ENCODE measurements around the gene ATRIP.

The ATRIP gene

DNA sequence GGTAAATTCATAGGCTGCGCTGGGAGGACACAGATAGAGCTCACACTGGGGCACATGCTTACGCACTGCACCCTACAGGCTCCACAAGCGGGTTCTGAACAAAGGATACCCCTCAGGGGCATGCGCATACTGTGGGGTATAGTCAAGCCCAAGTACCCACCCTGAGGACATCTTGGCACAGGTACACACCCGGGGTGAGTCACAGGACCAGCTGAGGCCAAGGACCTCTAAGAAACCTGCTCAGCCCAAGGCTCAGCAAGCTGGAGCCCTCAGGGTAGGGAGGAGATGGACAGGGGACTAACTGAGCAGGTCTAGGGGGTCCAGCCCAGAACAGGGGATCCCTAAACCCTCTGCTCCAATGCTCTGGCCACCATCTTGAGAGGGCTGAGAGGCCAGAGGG lies 54.1 kb downstream of the ATRIP start:
- ChIA-PET CTCF (no interaction called here), POLR2A (no interaction called here)
- DNase-seq (ENCODE audit: extremely low spot score): no peak
- TF ChIP-seq, protein P1, sequence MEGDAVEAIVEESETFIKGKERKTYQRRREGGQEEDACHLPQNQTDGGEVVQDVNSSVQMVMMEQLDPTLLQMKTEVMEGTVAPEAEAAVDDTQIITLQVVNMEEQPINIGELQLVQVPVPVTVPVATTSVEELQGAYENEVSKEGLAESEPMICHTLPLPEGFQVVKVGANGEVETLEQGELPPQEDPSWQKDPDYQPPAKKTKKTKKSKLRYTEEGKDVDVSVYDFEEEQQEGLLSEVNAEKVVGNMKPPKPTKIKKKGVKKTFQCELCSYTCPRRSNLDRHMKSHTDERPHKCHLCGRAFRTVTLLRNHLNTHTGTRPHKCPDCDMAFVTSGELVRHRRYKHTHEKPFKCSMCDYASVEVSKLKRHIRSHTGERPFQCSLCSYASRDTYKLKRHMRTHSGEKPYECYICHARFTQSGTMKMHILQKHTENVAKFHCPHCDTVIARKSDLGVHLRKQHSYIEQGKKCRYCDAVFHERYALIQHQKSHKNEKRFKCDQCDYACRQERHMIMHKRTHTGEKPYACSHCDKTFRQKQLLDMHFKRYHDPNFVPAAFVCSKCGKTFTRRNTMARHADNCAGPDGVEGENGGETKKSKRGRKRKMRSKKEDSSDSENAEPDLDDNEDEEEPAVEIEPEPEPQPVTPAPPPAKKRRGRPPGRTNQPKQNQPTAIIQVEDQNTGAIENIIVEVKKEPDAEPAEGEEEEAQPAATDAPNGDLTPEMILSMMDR (IDR thresholded peaks at IDR 0.05; ENCODE audit: control extremely low read depth, extremely low read depth, low read depth, missing control alignments): no peak

DNA sequence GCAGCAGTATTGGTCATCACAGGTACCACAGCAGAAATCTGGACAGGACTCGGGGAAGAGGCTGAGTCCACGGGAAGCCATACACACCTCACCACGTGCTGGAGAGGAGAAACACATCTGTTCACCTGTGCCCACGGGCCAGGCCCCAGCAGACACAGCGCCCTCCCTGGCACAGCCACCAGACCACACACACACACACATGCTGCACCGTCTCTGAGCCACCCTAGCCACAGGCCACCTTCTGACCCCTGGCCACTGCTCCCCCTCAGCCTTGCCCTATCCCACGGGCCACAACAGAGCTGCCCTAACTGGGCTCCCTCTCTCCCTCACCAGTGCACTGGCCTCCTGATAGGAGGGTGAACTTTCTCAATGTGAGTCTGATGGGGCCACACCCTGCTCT lies 54.7 kb downstream of the ATRIP start:
- POLR2A ChIA-PET: no interaction called here
- CTCF ChIA-PET: no interaction called here
- DNase-seq (ENCODE audit: extremely low spot score): no peak

DNA sequence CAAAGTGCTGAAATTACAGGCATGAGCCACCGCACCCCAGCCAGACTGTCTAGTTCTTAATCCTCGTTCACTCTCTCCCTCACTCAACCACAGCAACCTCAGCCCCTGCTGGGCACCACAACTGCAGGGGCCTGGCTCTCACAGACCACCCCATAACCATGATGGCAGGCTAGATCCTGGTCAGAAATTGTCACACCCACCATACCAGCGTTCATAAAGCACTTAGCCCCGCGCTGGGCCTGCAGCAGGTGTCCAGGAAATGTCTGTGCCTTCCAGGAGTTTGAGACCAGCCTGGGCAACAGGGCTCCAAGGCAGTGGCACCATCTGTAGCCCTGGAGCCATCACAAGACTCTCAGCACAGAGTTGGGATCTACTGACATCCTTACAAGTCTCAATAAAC lies 55.6 kb downstream of the ATRIP start:
- ChIA-PET CTCF (no interaction called here), POLR2A (no interaction called here)
- no peak for DNase-seq (ENCODE audit: extremely low spot score)
- TF ChIP-seq, protein P1 (IDR thresholded peaks at IDR 0.05; ENCODE audit: control extremely low read depth, extremely low read depth, low read depth, missing control alignments): no peak

More for the DNA sequence above, 54.7 kb downstream of the ATRIP start:
- TF ChIP-seq, protein P1 (IDR thresholded peaks at IDR 0.05; ENCODE audit: control extremely low read depth, extremely low read depth, low read depth, missing control alignments): no peak

DNA sequence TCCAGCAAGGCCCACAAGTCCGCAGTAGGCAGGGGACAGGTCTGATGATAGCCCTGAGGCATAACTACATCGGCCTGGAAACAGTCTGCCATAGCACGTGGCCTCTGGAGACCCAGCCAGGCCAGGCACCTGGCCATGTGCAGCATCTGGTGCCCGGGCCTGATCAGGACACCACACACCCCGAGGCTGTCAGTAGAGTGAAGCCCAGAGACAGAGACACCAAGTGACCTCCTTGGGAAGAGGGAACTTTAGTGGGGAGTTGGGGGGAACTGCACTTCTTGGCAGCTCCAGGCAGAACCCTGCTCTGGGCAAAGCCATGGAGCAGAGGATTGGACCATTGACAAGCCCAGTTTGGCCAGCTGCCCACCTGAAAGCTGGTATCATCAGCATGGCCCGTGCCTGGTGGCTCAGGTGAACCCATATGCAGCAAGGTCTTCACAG lies 56.2 kb downstream of the ATRIP start:
- ChIA-PET CTCF (no interaction called here), POLR2A (no interaction called here)
- no peak for DNase-seq (ENCODE audit: extremely low spot score)
- TF ChIP-seq, protein P1 (IDR thresholded peaks at IDR 0.05; ENCODE audit: control extremely low read depth, extremely low read depth, low read depth, missing control alignments): no peak

DNA sequence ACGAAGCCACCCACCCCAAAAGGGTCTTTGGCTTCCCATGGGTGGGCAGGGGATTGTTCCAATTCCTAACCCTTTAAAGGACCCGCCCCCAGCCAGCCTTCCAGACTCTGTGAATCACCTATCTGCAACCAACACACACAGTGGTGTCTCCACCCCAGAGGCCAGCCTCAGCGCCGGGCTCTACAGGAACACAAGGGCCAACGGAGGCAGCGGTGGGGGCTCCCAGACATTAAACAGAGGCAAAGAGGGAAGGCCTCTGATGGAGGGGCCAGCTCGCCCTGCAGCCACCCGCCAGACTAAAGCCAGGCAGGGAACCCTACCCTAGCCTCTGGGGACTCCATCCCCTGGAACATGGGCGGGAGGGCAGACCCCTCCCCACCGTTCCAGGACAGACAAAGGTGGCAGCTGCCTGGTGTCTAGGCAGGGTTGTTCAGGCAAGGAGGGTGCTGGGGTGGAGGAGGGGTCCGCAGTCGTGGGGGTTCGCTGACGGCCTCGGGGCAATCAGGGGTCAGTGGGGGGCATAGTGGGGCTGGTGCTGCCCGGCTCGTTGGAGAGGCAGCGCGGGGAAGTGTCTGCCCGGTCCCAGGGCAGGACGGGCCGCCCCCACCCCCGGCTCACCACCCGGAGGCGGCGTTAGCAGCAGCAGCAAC lies 57.0 kb downstream of the ATRIP start:
- POLR2A ChIA-PET: no interaction called here
- TF ChIP-seq, protein P1 (IDR thresholded peaks at IDR 0.05; ENCODE audit: control extremely low read depth, extremely low read depth, low read depth, missing control alignments): no peak

DNA sequence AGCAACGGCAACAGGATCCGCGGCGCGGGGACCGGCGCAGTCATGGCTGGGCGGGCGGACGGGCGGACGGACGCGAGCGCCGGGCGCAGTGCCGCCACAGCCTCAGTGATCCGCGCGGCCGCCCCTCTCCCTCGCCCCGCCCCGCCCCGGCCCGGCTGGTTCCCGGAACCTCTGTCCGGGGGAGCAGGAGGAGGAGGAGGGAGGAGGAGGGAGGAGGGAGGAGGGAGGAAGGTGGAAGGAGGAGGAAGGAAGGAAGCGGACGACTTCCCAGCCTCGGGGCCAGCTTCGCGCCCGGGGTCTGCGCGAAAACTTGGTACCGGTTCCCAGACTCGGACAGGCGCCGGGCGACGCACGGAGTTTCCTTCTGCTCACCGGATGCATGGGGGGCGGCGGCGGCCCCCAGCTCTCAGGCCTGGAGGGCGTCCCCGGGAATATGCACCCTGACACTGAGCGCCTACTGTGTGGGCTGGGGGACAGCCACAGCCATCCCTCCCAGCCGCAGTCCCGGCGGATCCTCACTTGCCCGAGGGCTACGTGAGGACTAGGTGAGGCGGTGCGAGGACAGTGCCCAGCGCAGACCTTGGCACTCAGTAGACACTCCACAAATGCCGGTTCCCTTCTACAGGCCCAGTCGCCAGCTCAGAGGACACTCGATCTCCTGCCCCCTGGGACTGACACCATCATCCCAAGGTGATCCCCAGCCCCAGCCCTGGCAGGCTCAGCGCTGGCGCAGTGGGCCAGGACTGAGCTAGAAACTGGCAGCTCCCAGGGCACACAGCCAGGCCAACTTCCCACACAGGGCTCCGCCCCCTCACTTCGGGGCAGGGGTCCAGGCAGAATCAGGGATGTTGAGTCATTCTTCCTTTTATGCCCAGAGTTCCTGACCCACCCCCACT lies 57.8 kb downstream of the ATRIP start, which contains the start of gene SHISA5:
SHISA5 (minus strand) TSS at position 124 of the 896 bp plus-strand sequence; CDS start at position 44, 80 bp downstream.
- CTCF ChIA-PET: interaction anchor here (1.8 kb wide), 2 partner anchors 31 to 68 kb away, joined by 6 read pairs; no protein-coding TSS in a partner anchor
- TF ChIP-seq, protein P1 (IDR thresholded peaks at IDR 0.05; ENCODE audit: control extremely low read depth, extremely low read depth, low read depth, missing control alignments): no peak
- POLR2A ChIA-PET: no interaction called here
- peak; percentile 75 for DNase-seq (ENCODE audit: extremely low spot score)

More for the DNA sequence above, 57.0 kb downstream of the ATRIP start:
- no peak for DNase-seq (ENCODE audit: extremely low spot score)
- CTCF ChIA-PET: interaction anchor here (1.8 kb wide), 1 partner anchor 68 kb away, joined by 6 read pairs; no protein-coding TSS in a partner anchor

Data from GM10248 (cell line).